Heart right ventricle (tissue), 16 donors: ENCODE results near the gene HIVEP2. TPM values are rescaled to one million over a fixed set of nuclear protein-coding genes. Genes with fewer than 3 reads are reported as not detected.
A peak's percentile ranks its signal among the peaks of the same experiment; 100 is the strongest.

ENCODE experiments used
- ATAC-seq, 8 donors: fragments of 200-7000 bp; cut with Tn5 transposase; one replicate each; pipeline ENCODE4 v1.9.1; 2020; ENCODE audit warnings: mild to moderate bottlenecking in 8 of 8, moderate library complexity in 8 of 8, moderate number of reproducible peaks in 1 of 8
- DNase-seq, 2 donors: peaks; one replicate each; pipeline ENCODE4 v3.0.0-alpha.2; 2020
- H3K27ac ChIP-seq, 10 donors: fragments of 200-600 bp; sonication (generic) in 2 of 10; one replicate each; pipeline versions ENCODE4 v1.5.0 to v1.8.0; 2020 to 2022; ENCODE audit warnings: mild to moderate bottlenecking in 3 of 10
- H3K27me3 ChIP-seq, 7 donors: fragments of 200-600 bp; one replicate each; pipeline ENCODE4 v1.8.0; 2021 to 2022; ENCODE audit warnings: mild to moderate bottlenecking in 2 of 7
- H3K36me3 ChIP-seq, 9 donors: fragments of 200-600 bp; sonication (generic) in 1 of 9; one replicate each; pipeline versions ENCODE4 v1.5.0 to v1.8.0; 2020 to 2022; ENCODE audit warnings: mild to moderate bottlenecking in 2 of 9
- H3K4me1 ChIP-seq, 9 donors: fragments of 200-600 bp; sonication (generic) in 1 of 9; one replicate each; pipeline versions ENCODE4 v1.5.0 to v1.8.0; 2020 to 2022; ENCODE audit warnings: mild to moderate bottlenecking in 4 of 9
- H3K4me3 ChIP-seq, 10 donors: fragments of 200-600 bp; sonication (generic) in 2 of 10; one replicate each; pipeline versions ENCODE4 v1.5.0 to v1.8.0; 2020 to 2022; ENCODE audit warnings: mild to moderate bottlenecking in 7 of 10, moderate library complexity in 2 of 10
- H3K9me3 ChIP-seq, 11 donors: fragments of 200-600 bp in 10 of 11; sonication (generic) in 2 of 11; one replicate each; pipeline versions ENCODE4 v1.5.0 to v1.8.0; 2013 to 2022; ENCODE audit warnings: mild to moderate bottlenecking in 2 of 11, control low read depth in 1 of 11, moderate library complexity in 1 of 11
- CTCF ChIP-seq, 9 donors: fragments of 200-600 bp; sonication (generic) in 2 of 9; IDR thresholded peaks; one replicate each; pipeline versions ENCODE4 v1.5.0 to v1.8.0; 2021 to 2022; ENCODE audit warnings: antibody characterized with exemption in 9 of 9, mild to moderate bottlenecking in 5 of 9, moderate library complexity in 1 of 9
- WGBS, 2 donors: extraction: QIAGEN DNeasy Blood & Tissue Kit; methylation state at CpG; one replicate each; pipeline ENCODE4 v1.1.7; 2013; ENCODE audit warnings: inconsistent platforms in 1 of 2; 5-methylcytosine and 5-hydroxymethylcytosine counted together
- intact Hi-C, 10 donors: fragments of 100-400 bp; cut with DNase I; formaldehyde crosslinking; loops; one replicate each; pipeline versions ENCODE4 v1.11.1 to v1.14.2; 2022
- polyA plus RNA-seq, 2 donors: library from polyadenylated mRNA; stranded (reverse); fragments of 200-250 nt; gene quantifications; one replicate each; pipeline ENCODE4 v1.2.3, GENCODE V29; 2013
- total RNA-seq, 10 donors: library from RNA; stranded (reverse); fragmentation: NEBNext Ultra II Directional in 3 of 10; extraction: Animal tissue kit (Norgen Biotek cat#: 25700) in 3 of 10; gene quantifications; one replicate each; pipeline versions ENCODE4 v1.2.1 to v1.2.4, GENCODE V29; 2021 to 2023
- donor health status: Arrhythmogenic right ventricular cardiomyopathy.
- donor health status: ischemic (EF 13 %, LVEDD 7.1; RV severe dilation, severe dysfunction).
- donor health status: healthy with polysubstance abuse.
- donor health status: DM: no; HTN: yes; CAD: no.
- donor health status: DM: no; HTN: no; CAD: no.
- donor health status: ischemic (EF 25% LVEDD 6.9; RV normal size, moderate dysfunction).
- donor health status: ischemic (EF 25% LVEDD 5.7; RV mildly dilated, moderate dysfunction).
- donor health status: healthy.
- donor health status: DM: yes; HTN: yes; CAD: no.
- donor health status: Ischemic cardiomyopathy.
- donor health status: ischemic (EF 35%, LVEDD 5.7; RV mildly dilated, moderate dysfunction).
- donor health status: nonischemic (EF 11% LVEDD 7.7; RV severe dilation, severe dysfunction).
- donor health status: DM: yes; HTN: yes; CAD: no.
- donor health status: PGD.
- donor health status: ischemic (EF 29% LVEDD 5.4; RV normal size, mild dysfunction).
- donor health status: nonischemic (EF 23%, LVEDD 6.1; RV moderate dilation, normal function).

The HIVEP2 gene
- total and polyA plus RNA-seq, 12 donors: 2.1 to 31.6 (median 21.2) TPM

- Histone ChIP-seq H3K9me3 (no peaks in the 10 kb centered on the region), H3K27ac (no peak overlapping the region), H3K4me3 (no peak overlapping the region), H3K4me1 (peaks cover 0 to 12% (median 0%) of the 10 kb centered on the region in 9 donors), H3K36me3 (no peaks in the 10 kb centered on the region), H3K27me3 (no peaks in the 10 kb centered on the region)
- no peak for TF ChIP-seq CTCF (IDR thresholded peaks at IDR 0.05)
- WGBS, 2 donors: 90 to 100% methylated on average over 2 of the region's 2 CpGs
- intact Hi-C loops: no loop called here
- ATAC-seq (no peak), DNase-seq (no peak)
Observed at GRCh38 chr6:142787422-142787821, 157.6 kb downstream of the HIVEP2 start.

- ATAC-seq: no peak
- intact Hi-C loops: no loop called here
- no peak overlapping the region for H3K27ac ChIP-seq
- no peak for TF ChIP-seq CTCF (IDR thresholded peaks at IDR 0.05)
- H3K4me1 ChIP-seq: peaks cover 0 to 20% (median 0%) of the 10 kb centered on the region in 9 donors
- no peak overlapping the region for H3K4me3 ChIP-seq
- peaks cover 0 to 3% (median 0%) of the 10 kb centered on the region in 9 donors for H3K36me3 ChIP-seq
- H3K27me3 ChIP-seq: no peaks in the 10 kb centered on the region
- H3K9me3 ChIP-seq: no peaks in the 10 kb centered on the region
- DNase-seq: no peak
Observed at GRCh38 chr6:142786476-142786875, 158.5 kb downstream of the HIVEP2 start.

GRCh38 chr6:142784344-142784743 is 160.6 kb downstream of the HIVEP2 start:
- intact Hi-C loops: no loop called here
- no peak for TF ChIP-seq CTCF (IDR thresholded peaks at IDR 0.05)
- Histone ChIP-seq H3K36me3 (peaks cover 0 to 3% (median 0%) of the 10 kb centered on the region in 9 donors), H3K27ac (no peak overlapping the region), H3K4me3 (no peak overlapping the region), H3K4me1 (peaks cover 0 to 24% (median 0%) of the 10 kb centered on the region in 9 donors), H3K27me3 (no peaks in the 10 kb centered on the region), H3K9me3 (no peaks in the 10 kb centered on the region)
- peak in 3 of 8 donors; percentile 33 to 74 (median 58) for ATAC-seq
- 85 to 90% methylated on average over 3 of the region's 3 CpGs for WGBS, 2 donors
- DNase-seq: no peak

GRCh38 chr6:142783499-142783898 is 161.5 kb downstream of the HIVEP2 start:
- WGBS, 2 donors: 88 to 92% methylated on average over 2 of the region's 2 CpGs
- Histone ChIP-seq H3K36me3 (peaks cover 0 to 3% (median 0%) of the 10 kb centered on the region in 9 donors), H3K4me3 (no peak overlapping the region), H3K27me3 (no peaks in the 10 kb centered on the region), H3K9me3 (no peaks in the 10 kb centered on the region), H3K4me1 (peaks cover 0 to 24% (median 0%) of the 10 kb centered on the region in 9 donors), H3K27ac (no peak overlapping the region)
- no peak for DNase-seq
- ATAC-seq: no peak
- TF ChIP-seq CTCF (IDR thresholded peaks at IDR 0.05): no peak
- intact Hi-C loops: no loop called here
